ENCODE data around the gene GFPT2. TPM values are rescaled to one million over a fixed set of nuclear protein-coding genes. Genes with fewer than 3 reads are reported as not detected.

The GFPT2 gene
- total and polyA plus RNA-seq, 9 of the 15 experiments (the other 6 are each of a cell fraction or from before 2014, with no cell fraction given) = 0.07 to 0.14 (median 0.08) TPM; not detected in 6

- no peak for TF ChIP-seq ZNF512 (tag; IDR thresholded peaks at IDR 0.05)
- TF ChIP-seq, protein P1, sequence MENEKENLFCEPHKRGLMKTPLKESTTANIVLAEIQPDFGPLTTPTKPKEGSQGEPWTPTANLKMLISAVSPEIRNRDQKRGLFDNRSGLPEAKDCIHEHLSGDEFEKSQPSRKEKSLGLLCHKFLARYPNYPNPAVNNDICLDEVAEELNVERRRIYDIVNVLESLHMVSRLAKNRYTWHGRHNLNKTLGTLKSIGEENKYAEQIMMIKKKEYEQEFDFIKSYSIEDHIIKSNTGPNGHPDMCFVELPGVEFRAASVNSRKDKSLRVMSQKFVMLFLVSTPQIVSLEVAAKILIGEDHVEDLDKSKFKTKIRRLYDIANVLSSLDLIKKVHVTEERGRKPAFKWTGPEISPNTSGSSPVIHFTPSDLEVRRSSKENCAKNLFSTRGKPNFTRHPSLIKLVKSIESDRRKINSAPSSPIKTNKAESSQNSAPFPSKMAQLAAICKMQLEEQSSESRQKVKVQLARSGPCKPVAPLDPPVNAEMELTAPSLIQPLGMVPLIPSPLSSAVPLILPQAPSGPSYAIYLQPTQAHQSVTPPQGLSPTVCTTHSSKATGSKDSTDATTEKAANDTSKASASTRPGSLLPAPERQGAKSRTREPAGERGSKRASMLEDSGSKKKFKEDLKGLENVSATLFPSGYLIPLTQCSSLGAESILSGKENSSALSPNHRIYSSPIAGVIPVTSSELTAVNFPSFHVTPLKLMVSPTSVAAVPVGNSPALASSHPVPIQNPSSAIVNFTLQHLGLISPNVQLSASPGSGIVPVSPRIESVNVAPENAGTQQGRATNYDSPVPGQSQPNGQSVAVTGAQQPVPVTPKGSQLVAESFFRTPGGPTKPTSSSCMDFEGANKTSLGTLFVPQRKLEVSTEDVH (IDR thresholded peaks at IDR 0.05; ENCODE audit: low read depth, partially characterized antibody) = no peak
- TF ChIP-seq NKRF (IDR thresholded peaks at IDR 0.05; ENCODE audit: borderline replicate concordance) = no peak
Measured at GRCh38 chr5:180323941-180324600, 29.1 kb downstream of the GFPT2 start (continued).

All from K562 (cell line).